HG03095 (cell line): ENCODE data around the gene USP6NL.
A peak's percentile ranks its signal among the peaks of the same experiment; 100 is the strongest.
"Not testable (repeated sequence)": the region's sequence is repeated elsewhere in the genome, so short reads cannot be mapped to it uniquely, and the experiment has no call there.

ENCODE experiments used
- ATAC-seq: cut with Tn5 transposase; IDR thresholded peaks from one replicate; pipeline ENCODE4 v1.9.1; 2021; ENCODE audit warnings: moderate library complexity; ENCODE audit not compliant: unreplicated experiment

USP6NL gene

GRCh38 chr10:11611248-11612020 is at the start of gene USP6NL:
TSS of gene USP6NL (minus strand) at chr10:11611650. CDS start at chr10:11597634, 14,016 bp downstream.
- peak; percentile 44 for ATAC-seq

- ATAC-seq, result no peak
Measured at GRCh38 chr10:11658801-11659368, 47.4 kb upstream of the USP6NL start.

GRCh38 chr10:11655836-11656235 is 44.4 kb upstream of the USP6NL start:
- no peak for ATAC-seq

- ATAC-seq, result no peak
Measured at GRCh38 chr10:11654659-11655058, 43.2 kb upstream of the USP6NL start.

- ATAC-seq, result no peak
Measured at GRCh38 chr10:11653758-11654471, 42.5 kb upstream of the USP6NL start.

GRCh38 chr10:11647676-11648075 is 36.2 kb upstream of the USP6NL start:
- ATAC-seq, result no peak

GRCh38 chr10:11646450-11646849 is 35.0 kb upstream of the USP6NL start:
- ATAC-seq, result no peak

- ATAC-seq, result no peak
Measured at GRCh38 chr10:11643039-11643438, 31.6 kb upstream of the USP6NL start.

GRCh38 chr10:11642566-11642965 is 31.1 kb upstream of the USP6NL start:
- no peak for ATAC-seq

GRCh38 chr10:11639849-11640764 is 28.7 kb upstream of the USP6NL start:
- no peak for ATAC-seq

- ATAC-seq, result no peak
Measured at GRCh38 chr10:11639362-11639761, 27.9 kb upstream of the USP6NL start.

- peak; percentile 87 for ATAC-seq
Measured at GRCh38 chr10:11638055-11638698, 26.7 kb upstream of the USP6NL start.

- no peak for ATAC-seq
Measured at GRCh38 chr10:11636697-11637303, 25.4 kb upstream of the USP6NL start.

- peak; percentile 97 for ATAC-seq
Measured at GRCh38 chr10:11631890-11632587, 20.6 kb upstream of the USP6NL start.

GRCh38 chr10:11631291-11631690 is 19.8 kb upstream of the USP6NL start:
- ATAC-seq, result no peak

- ATAC-seq, result no peak
Measured at GRCh38 chr10:11629731-11630130, 18.3 kb upstream of the USP6NL start.

GRCh38 chr10:11627941-11628340 is 16.5 kb upstream of the USP6NL start:
- ATAC-seq, result not testable (repeated sequence)

- no peak for ATAC-seq
Measured at GRCh38 chr10:11626071-11626470, 14.6 kb upstream of the USP6NL start.

GRCh38 chr10:11625019-11625735 is 13.7 kb upstream of the USP6NL start:
- peak; percentile 72 for ATAC-seq
